TTC549 (cell line): Measurements from ENCODE around the gene NFS1.
"Not testable (repeated sequence)": the region's sequence is repeated elsewhere in the genome, so short reads cannot be mapped to it uniquely, and the experiment has no call there.

Experiments
- FAIRE-seq: peaks from 2 replicates; lab custom pipeline; 2012; peaks lifted over from hg19 to GRCh38; lab: Jason Lieb, UNC

The NFS1 gene

GRCh38 chr20:35706591-35707529 is 7.7 kb upstream of the NFS1 start:
- FAIRE-seq: not testable (repeated sequence)

GRCh38 chr20:35705894-35706293 is 6.7 kb upstream of the NFS1 start:
- FAIRE-seq: not testable (repeated sequence)

GRCh38 chr20:35704514-35705261 is 5.5 kb upstream of the NFS1 start:
- FAIRE-seq: no peak

GRCh38 chr20:35702824-35703695 is 3.9 kb upstream of the NFS1 start:
- FAIRE-seq: no peak

- no peak for FAIRE-seq
These were observed 3.1 kb upstream of the NFS1 start for GRCh38 chr20:35702051-35702823.

GRCh38 chr20:35700625-35701148 is 1.5 kb upstream of the NFS1 start:
- FAIRE-seq: no peak

- no peak for FAIRE-seq
These were observed 939 bp upstream of the NFS1 start for GRCh38 chr20:35699957-35700624.

- no peak for FAIRE-seq
These were observed 640 bp downstream of the NFS1 start for GRCh38 chr20:35698298-35699126.

GRCh38 chr20:35697696-35698297 is 1.4 kb downstream of the NFS1 start:
- no peak for FAIRE-seq

GRCh38 chr20:35695978-35696377 is 3.2 kb downstream of the NFS1 start:
- no peak for FAIRE-seq

GRCh38 chr20:35695245-35695749 is 3.9 kb downstream of the NFS1 start:
- no peak for FAIRE-seq

- FAIRE-seq: no peak
These were observed 8.9 kb downstream of the NFS1 start for GRCh38 chr20:35690265-35690664.

- FAIRE-seq: not testable (repeated sequence)
These were observed 12.3 kb downstream of the NFS1 start for GRCh38 chr20:35686872-35687271.

- FAIRE-seq: not testable (repeated sequence)
These were observed 13.8 kb downstream of the NFS1 start for GRCh38 chr20:35685368-35685767.

GRCh38 chr20:35681960-35682359 is 17.2 kb downstream of the NFS1 start:
- no peak for FAIRE-seq

- FAIRE-seq: no peak
These were observed 18.5 kb downstream of the NFS1 start for GRCh38 chr20:35680452-35681183.

- no peak for FAIRE-seq
These were observed 24.2 kb downstream of the NFS1 start for GRCh38 chr20:35674921-35675320.

GRCh38 chr20:35673884-35674283 is 25.3 kb downstream of the NFS1 start:
- FAIRE-seq: no peak
